HEK293T (cell line): ENCODE measurements around the gene MESD.

Experiments used
- CTCF ChIA-PET: fragments of 350-600 bp; formaldehyde crosslinking; extraction: SDS; loops from one replicate; lab custom pipeline; 2021; ENCODE audit warnings: antibody characterized with exemption, inconsistent platforms; lab: Yijun Ruan, JAX
- POLR2A ChIA-PET: fragments of 350-600 bp; formaldehyde crosslinking; extraction: SDS; loops from one replicate; lab custom pipeline; 2020; ENCODE audit warnings: antibody characterized with exemption, inconsistent platforms; lab: Yijun Ruan, JAX
- DNase-seq: peaks from one replicate; pipeline ENCODE4 v3.0.0; 2012; ENCODE audit warnings: mixed read lengths; ENCODE audit errors: extremely low spot score
- ARNT ChIP-seq: fragments of 450-650 bp; IDR thresholded peaks from 2 replicates; pipeline ENCODE4 v1.6.1; 2017; ENCODE audit warnings: mild to moderate bottlenecking
- BHLHE40 ChIP-seq: fragments of 450-650 bp; IDR thresholded peaks from 2 replicates; pipeline ENCODE4 v1.6.1; 2016; ENCODE audit warnings: mild to moderate bottlenecking, moderate library complexity, borderline replicate concordance
- CTBP1 ChIP-seq: fragments of 450-650 bp; IDR thresholded peaks from 2 replicates; pipeline ENCODE4 v1.6.1; 2016; ENCODE audit warnings: borderline replicate concordance
- ELF4 ChIP-seq: fragments of 450-650 bp; IDR thresholded peaks from 2 replicates; pipeline ENCODE4 v1.6.1; 2017; ENCODE audit warnings: antibody characterized with exemption
- FOXA1 ChIP-seq: fragments of 450-650 bp; IDR thresholded peaks from 2 replicates; pipeline ENCODE4 v1.6.1; 2016; ENCODE audit warnings: mild to moderate bottlenecking
- FOXK2 ChIP-seq: fragments of 450-650 bp; IDR thresholded peaks from 2 replicates; pipeline ENCODE4 v1.6.1; 2016; ENCODE audit warnings: mild to moderate bottlenecking
- FOXM1 ChIP-seq: fragments of 450-650 bp; IDR thresholded peaks from 2 replicates; pipeline ENCODE4 v1.6.1; 2017; ENCODE audit warnings: mild to moderate bottlenecking, borderline replicate concordance
- HDGF ChIP-seq: fragments of 450-650 bp; IDR thresholded peaks from 2 replicates; pipeline ENCODE4 v1.6.1; 2017; ENCODE audit warnings: antibody characterized with exemption, borderline replicate concordance
- L3MBTL2 ChIP-seq: fragments of 450-650 bp; conservative IDR thresholded peaks from 2 replicates; pipeline ENCODE4 v1.6.1; 2016; ENCODE audit warnings: mild to moderate bottlenecking
- LEF1 ChIP-seq: fragments of 450-650 bp; IDR thresholded peaks from 2 replicates; pipeline ENCODE4 v1.6.1; 2017; ENCODE audit warnings: mild to moderate bottlenecking, borderline replicate concordance
- NFRKB ChIP-seq: fragments of 450-650 bp; IDR thresholded peaks from 2 replicates; pipeline ENCODE4 v1.6.1; 2016; ENCODE audit warnings: mild to moderate bottlenecking, moderate library complexity
- SP1 ChIP-seq: fragments of 450-650 bp; IDR thresholded peaks from 2 replicates; pipeline ENCODE4 v1.6.1; 2017
- SUZ12 ChIP-seq: fragments of 450-650 bp; IDR thresholded peaks from 2 replicates; pipeline ENCODE4 v1.6.1; 2016; ENCODE audit warnings: mild to moderate bottlenecking
- TARDBP ChIP-seq: fragments of 450-650 bp; IDR thresholded peaks from 2 replicates; pipeline ENCODE4 v1.6.1; 2016
- ZNF384 ChIP-seq: fragments of 450-650 bp; IDR thresholded peaks from 2 replicates; pipeline ENCODE4 v1.6.1; 2016
- TF ChIP-seq, protein P1 (sequence below): fragments of 450-650 bp; IDR thresholded peaks from 2 replicates; pipeline ENCODE4 v1.6.1; 2016

MESD gene

DNA sequence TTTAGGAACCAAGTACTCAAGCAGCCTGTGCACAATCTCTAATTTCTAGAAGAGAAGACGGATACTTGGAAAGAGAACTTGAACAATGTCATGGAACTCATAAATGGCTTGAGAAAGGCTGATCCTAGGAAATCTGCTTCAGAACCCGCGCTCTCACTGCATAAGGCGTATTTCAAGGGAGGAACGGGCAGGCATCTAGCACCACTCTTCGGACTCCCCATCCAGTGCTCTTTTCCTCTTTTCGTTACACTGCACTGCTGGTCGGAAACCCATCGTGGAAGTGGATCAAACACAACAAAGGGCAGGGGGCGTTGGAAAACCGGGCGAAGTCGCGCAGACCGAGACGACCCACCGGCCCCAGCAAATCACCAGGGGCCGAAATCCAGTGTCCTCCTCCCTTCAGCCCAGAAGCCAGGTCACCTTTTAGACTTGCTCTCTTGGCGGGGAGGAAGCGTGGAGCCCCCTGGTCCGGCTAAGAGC is 10.6 kb upstream of the MESD start:
- DNase-seq: no peak
- TF ChIP-seq, protein P1, sequence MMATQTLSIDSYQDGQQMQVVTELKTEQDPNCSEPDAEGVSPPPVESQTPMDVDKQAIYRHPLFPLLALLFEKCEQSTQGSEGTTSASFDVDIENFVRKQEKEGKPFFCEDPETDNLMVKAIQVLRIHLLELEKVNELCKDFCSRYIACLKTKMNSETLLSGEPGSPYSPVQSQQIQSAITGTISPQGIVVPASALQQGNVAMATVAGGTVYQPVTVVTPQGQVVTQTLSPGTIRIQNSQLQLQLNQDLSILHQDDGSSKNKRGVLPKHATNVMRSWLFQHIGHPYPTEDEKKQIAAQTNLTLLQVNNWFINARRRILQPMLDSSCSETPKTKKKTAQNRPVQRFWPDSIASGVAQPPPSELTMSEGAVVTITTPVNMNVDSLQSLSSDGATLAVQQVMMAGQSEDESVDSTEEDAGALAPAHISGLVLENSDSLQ: no peak
- TF ChIP-seq SUZ12: no peak
- no peak for TF ChIP-seq FOXM1
- TF ChIP-seq ZNF384: no peak
- no peak for TF ChIP-seq BHLHE40
- no peak for TF ChIP-seq FOXK2
- TF ChIP-seq ARNT: no peak
- TF ChIP-seq LEF1: no peak
- TF ChIP-seq TARDBP: no peak
- no peak for TF ChIP-seq NFRKB
- TF ChIP-seq SP1: no peak
- no peak for TF ChIP-seq FOXA1
- TF ChIP-seq L3MBTL2: no peak
- ChIA-PET POLR2A (interaction anchor here (0.8 to 3.0 kb wide), 8 partner anchors 9 to 266 kb away, joined by 3 to 34 read pairs (median 4); no protein-coding TSS in a partner anchor), CTCF (interaction anchor here (0.7 kb wide), 1 partner anchor 266 kb away, joined by 3 read pairs; no protein-coding TSS in a partner anchor)

DNA sequence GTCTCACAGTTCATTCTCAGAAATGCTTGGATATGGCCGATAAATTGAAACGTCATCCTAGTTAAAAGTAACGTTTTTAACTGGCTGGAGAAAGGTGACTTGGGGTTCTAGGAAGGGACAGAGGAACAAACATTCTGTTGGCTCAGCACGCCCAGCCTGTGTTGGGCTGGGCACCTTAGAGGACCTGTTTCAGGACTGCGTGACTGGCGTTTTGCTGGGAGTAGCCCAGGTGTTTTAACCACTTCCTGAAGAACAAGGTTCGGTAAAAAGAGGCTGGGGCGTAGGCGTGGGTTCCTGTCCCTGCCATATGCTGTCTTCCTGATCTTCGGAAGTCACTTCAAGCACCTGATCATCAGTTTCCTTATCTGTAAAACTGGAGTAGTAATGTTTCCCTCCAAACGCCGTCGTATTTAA is 10.0 kb upstream of the MESD start:
- DNase-seq: no peak

DNA sequence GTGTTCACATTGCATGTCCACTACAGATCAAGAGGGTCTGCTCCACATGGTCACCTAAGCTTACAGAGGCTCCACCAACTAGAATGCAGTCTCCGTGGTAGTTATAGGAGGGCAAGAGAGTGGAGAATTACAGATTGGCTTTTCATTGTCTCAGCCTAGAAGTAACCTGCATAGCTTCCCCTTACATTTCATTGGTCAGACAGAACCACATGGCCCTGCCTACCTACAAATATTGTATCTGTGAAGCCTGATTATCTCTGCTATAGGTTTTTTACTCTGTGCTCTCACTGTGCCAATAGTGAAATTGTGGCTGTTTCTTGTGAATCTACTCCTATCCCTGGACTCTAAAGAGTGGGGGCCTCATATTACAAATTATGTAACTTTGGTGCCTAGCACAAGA is 8.6 kb upstream of the MESD start:
- no peak for TF ChIP-seq TARDBP
- TF ChIP-seq FOXM1: no peak
- TF ChIP-seq NFRKB: no peak
- no peak for TF ChIP-seq ARNT
- TF ChIP-seq FOXK2: no peak
- TF ChIP-seq FOXA1: no peak
- TF ChIP-seq ELF4: no peak
- TF ChIP-seq L3MBTL2: no peak
- no peak for TF ChIP-seq LEF1
- no peak for TF ChIP-seq SUZ12
- TF ChIP-seq HDGF: no peak
- TF ChIP-seq, protein P1: no peak
- no peak for TF ChIP-seq CTBP1
- no peak for TF ChIP-seq SP1
- TF ChIP-seq BHLHE40: no peak
- TF ChIP-seq ZNF384: no peak
- POLR2A ChIA-PET: no interaction called here
- no peak for DNase-seq
- CTCF ChIA-PET: interaction anchor here (0.6 kb wide), 1 partner anchor 117 kb away, joined by 3 read pairs; no protein-coding TSS in a partner anchor

More for the DNA sequence above, 10.0 kb upstream of the MESD start:
- POLR2A ChIA-PET: interaction anchor here (3.0 kb wide), 1 partner anchor 8 kb away, joined by 34 read pairs; no protein-coding TSS in a partner anchor
- CTCF ChIA-PET: no interaction called here
- no peak for TF ChIP-seq ELF4
- TF ChIP-seq, protein P1: no peak
- TF ChIP-seq FOXA1: no peak
- no peak for TF ChIP-seq SP1
- no peak for TF ChIP-seq HDGF
- TF ChIP-seq NFRKB: no peak
- TF ChIP-seq FOXK2: no peak
- TF ChIP-seq FOXM1: no peak
- no peak for TF ChIP-seq SUZ12
- no peak for TF ChIP-seq ZNF384
- no peak for TF ChIP-seq L3MBTL2
- no peak for TF ChIP-seq ARNT
- TF ChIP-seq LEF1: no peak
- no peak for TF ChIP-seq CTBP1
- TF ChIP-seq BHLHE40: no peak
- TF ChIP-seq TARDBP: no peak

DNA sequence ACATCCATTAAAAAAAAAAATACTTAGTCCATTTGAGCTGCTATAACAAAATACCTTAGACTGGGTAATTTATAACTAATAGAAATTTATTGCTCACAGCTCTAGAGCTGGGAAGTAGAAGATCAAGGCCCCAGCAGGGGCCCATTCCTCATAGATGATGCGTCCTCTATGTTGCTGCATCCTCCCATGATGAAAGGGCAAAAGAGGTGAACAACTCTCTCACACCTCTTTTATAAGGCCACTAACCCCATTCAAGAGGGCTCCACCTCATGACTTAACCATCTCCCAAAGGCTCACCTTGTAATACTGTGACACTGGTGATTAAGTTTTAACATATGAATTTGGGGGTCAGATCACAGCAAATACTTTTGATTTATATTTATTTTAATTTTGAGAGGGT is 8.1 kb upstream of the MESD start:
- ChIA-PET POLR2A (no interaction called here), CTCF (interaction anchor here (0.6 kb wide), 1 partner anchor 857 kb away, joined by 3 read pairs; no protein-coding TSS in a partner anchor)
- DNase-seq: no peak
- no peak for TF ChIP-seq SP1
- no peak for TF ChIP-seq TARDBP
- no peak for TF ChIP-seq FOXK2
- no peak for TF ChIP-seq ELF4
- TF ChIP-seq FOXA1: no peak
- no peak for TF ChIP-seq BHLHE40
- no peak for TF ChIP-seq L3MBTL2
- TF ChIP-seq, protein P1: no peak
- TF ChIP-seq HDGF: no peak
- no peak for TF ChIP-seq ZNF384
- no peak for TF ChIP-seq NFRKB
- no peak for TF ChIP-seq ARNT

DNA sequence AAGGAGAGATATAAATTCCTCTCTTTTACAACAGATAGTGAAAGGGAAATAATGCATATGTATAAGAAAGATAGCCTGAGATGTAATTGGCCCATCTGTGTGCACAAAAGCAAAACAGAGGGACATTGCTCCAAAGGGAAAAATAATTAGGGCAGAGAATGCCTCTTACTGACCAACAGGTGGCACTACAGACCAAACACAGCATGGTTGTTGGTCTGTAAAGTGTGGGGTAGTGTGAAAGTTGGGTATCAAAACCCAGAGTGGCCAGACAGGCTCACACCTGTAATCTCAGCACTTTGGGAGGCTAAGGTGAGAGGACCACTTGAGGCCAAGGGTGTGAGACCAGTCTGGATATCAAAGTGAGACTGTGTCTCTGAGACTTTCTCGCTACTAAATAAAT is 6.6 kb upstream of the MESD start:
- ChIA-PET POLR2A (no interaction called here), CTCF (no interaction called here)
- DNase-seq: no peak
- TF ChIP-seq LEF1: no peak
- no peak for TF ChIP-seq ELF4
- no peak for TF ChIP-seq SUZ12
- no peak for TF ChIP-seq FOXM1
- TF ChIP-seq, protein P1: no peak
- no peak for TF ChIP-seq L3MBTL2
- no peak for TF ChIP-seq TARDBP
- no peak for TF ChIP-seq ARNT
- no peak for TF ChIP-seq ZNF384
- TF ChIP-seq SP1: no peak
